ENCODE data around the gene THRB.

The THRB gene

GRCh38 chr3:24145481-24145880 lies 349.2 kb downstream of the THRB start:
- H2AFZ ChIP-seq (ENCODE audit: low read length): no peak overlapping the region
- H2AK5ac ChIP-seq (ENCODE audit: low read depth, low read length): no peak overlapping the region
- H3K36me3 ChIP-seq (replicated peaks in 1 of 2; ENCODE audit: control insufficient read depth in 2 of 2, insufficient read depth in 2 of 2, low read length in 2 of 2): no peaks in the 10 kb centered on the region
- H3K14ac ChIP-seq (ENCODE audit: low read length): no peak overlapping the region
- H3K27ac ChIP-seq (replicated peaks; ENCODE audit: low read length): no peak overlapping the region
- no peak overlapping the region for H3K18ac ChIP-seq (ENCODE audit: low read length)
- no peak overlapping the region for H2BK12ac ChIP-seq (ENCODE audit: low read length)
- H3K79me1 ChIP-seq (ENCODE audit: low read depth, low read length): no peaks in the 10 kb centered on the region
- H3K23ac ChIP-seq (ENCODE audit: low read depth, low read length, poor library complexity): no peak overlapping the region
- DNase-seq (ENCODE audit: low spot score): no peak
- H3K27me3 ChIP-seq (ENCODE audit: control insufficient read depth in 3 of 3, insufficient read depth in 3 of 3, low read depth in 1 of 3, low read length in 3 of 3): no peaks in the 10 kb centered on the region
- H3K9ac ChIP-seq (ENCODE audit: low read depth, low read length, poor library complexity): no peak overlapping the region
- no peaks in the 10 kb centered on the region for H3K4me1 ChIP-seq (ENCODE audit: control insufficient read depth in 2 of 2, insufficient read depth in 1 of 2, low read depth in 1 of 2, low read length in 2 of 2)
- H3K4me3 ChIP-seq (ENCODE audit: low read length in 2 of 2): no peak overlapping the region
- no peak overlapping the region for H2BK120ac ChIP-seq (ENCODE audit: low read depth, low read length)
- H2BK5ac ChIP-seq (ENCODE audit: low read length): no peak overlapping the region
- no peak overlapping the region for H3K4me2 ChIP-seq (ENCODE audit: insufficient read depth, low read length, poor library complexity, severe bottlenecking)
- no peak overlapping the region for H4K91ac ChIP-seq (ENCODE audit: low read depth, low read length, poor library complexity)
- no peak overlapping the region for H4K8ac ChIP-seq (ENCODE audit: low read depth, low read length)
- no peak overlapping the region for H2BK15ac ChIP-seq (ENCODE audit: low read length)
- no peaks in the 10 kb centered on the region for H3K9me3 ChIP-seq (replicated peaks in 1 of 2; ENCODE audit: control insufficient read depth in 2 of 2, insufficient read depth in 1 of 2, low read depth in 1 of 2, low read length in 2 of 2)
- H3K4ac ChIP-seq (ENCODE audit: low read length): no peak overlapping the region

- no peaks in the 10 kb centered on the region for H3K36me3 ChIP-seq (replicated peaks in 1 of 2; ENCODE audit: control insufficient read depth in 2 of 2, insufficient read depth in 2 of 2, low read length in 2 of 2)
- no CpG with 5 or more reads among the region's 1 CpG for WGBS, 2 donors (ENCODE audit: extremely low coverage in 2 of 2, insufficient read length in 2 of 2, insufficient replicate concordance in 1 of 2)
Measured at GRCh38 chr3:24142127-24142526, 352.5 kb downstream of the THRB start.

GRCh38 chr3:24141548-24141947 lies 353.1 kb downstream of the THRB start:
- no peak overlapping the region for H2AK5ac ChIP-seq (ENCODE audit: low read depth, low read length)
- no peak overlapping the region for H2BK5ac ChIP-seq (ENCODE audit: low read length)
- H2BK15ac ChIP-seq (ENCODE audit: low read length): no peak overlapping the region
- no peak overlapping the region for H3K4ac ChIP-seq (ENCODE audit: low read length)
- H3K27me3 ChIP-seq (ENCODE audit: control insufficient read depth in 3 of 3, insufficient read depth in 3 of 3, low read depth in 1 of 3, low read length in 3 of 3): no peaks in the 10 kb centered on the region
- H3K9ac ChIP-seq (ENCODE audit: low read depth, low read length, poor library complexity): no peak overlapping the region
- no peak overlapping the region for H4K91ac ChIP-seq (ENCODE audit: low read depth, low read length, poor library complexity)
- H3K36me3 ChIP-seq (replicated peaks in 1 of 2; ENCODE audit: control insufficient read depth in 2 of 2, insufficient read depth in 2 of 2, low read length in 2 of 2): no peaks in the 10 kb centered on the region
- no peak overlapping the region for H3K23ac ChIP-seq (ENCODE audit: low read depth, low read length, poor library complexity)
- no peak overlapping the region for H2AFZ ChIP-seq (ENCODE audit: low read length)
- no peak overlapping the region for H3K18ac ChIP-seq (ENCODE audit: low read length)
- H3K27ac ChIP-seq (replicated peaks; ENCODE audit: low read length): no peak overlapping the region
- no peak overlapping the region for H3K4me3 ChIP-seq (ENCODE audit: low read length in 2 of 2)
- H4K8ac ChIP-seq (ENCODE audit: low read depth, low read length): no peak overlapping the region
- no CpG with 5 or more reads among the region's 2 CpGs for WGBS, 2 donors (ENCODE audit: extremely low coverage in 2 of 2, insufficient read length in 2 of 2, insufficient replicate concordance in 1 of 2)
- H3K79me1 ChIP-seq (ENCODE audit: low read depth, low read length): no peaks in the 10 kb centered on the region
- H2BK120ac ChIP-seq (ENCODE audit: low read depth, low read length): no peak overlapping the region
- H3K14ac ChIP-seq (ENCODE audit: low read length): no peak overlapping the region
- no peak overlapping the region for H3K4me2 ChIP-seq (ENCODE audit: insufficient read depth, low read length, poor library complexity, severe bottlenecking)
- H2BK12ac ChIP-seq (ENCODE audit: low read length): no peak overlapping the region
- H3K4me1 ChIP-seq (ENCODE audit: control insufficient read depth in 2 of 2, insufficient read depth in 1 of 2, low read depth in 1 of 2, low read length in 2 of 2): no peaks in the 10 kb centered on the region
- H3K9me3 ChIP-seq (replicated peaks in 1 of 2; ENCODE audit: control insufficient read depth in 2 of 2, insufficient read depth in 1 of 2, low read depth in 1 of 2, low read length in 2 of 2): no peaks in the 10 kb centered on the region
- no peak for DNase-seq (ENCODE audit: low spot score)

More at GRCh38 chr3:24142127-24142526, 352.5 kb downstream of the THRB start:
- no peak overlapping the region for H3K4me3 ChIP-seq (ENCODE audit: low read length in 2 of 2)
- no peak overlapping the region for H4K91ac ChIP-seq (ENCODE audit: low read depth, low read length, poor library complexity)
- H4K8ac ChIP-seq (ENCODE audit: low read depth, low read length): no peak overlapping the region
- H3K4me1 ChIP-seq (ENCODE audit: control insufficient read depth in 2 of 2, insufficient read depth in 1 of 2, low read depth in 1 of 2, low read length in 2 of 2): no peaks in the 10 kb centered on the region
- H3K27me3 ChIP-seq (ENCODE audit: control insufficient read depth in 3 of 3, insufficient read depth in 3 of 3, low read depth in 1 of 3, low read length in 3 of 3): no peaks in the 10 kb centered on the region
- H3K14ac ChIP-seq (ENCODE audit: low read length): no peak overlapping the region
- DNase-seq (ENCODE audit: low spot score): no peak
- H2AK5ac ChIP-seq (ENCODE audit: low read depth, low read length): no peak overlapping the region
- no peak overlapping the region for H2AFZ ChIP-seq (ENCODE audit: low read length)
- H2BK120ac ChIP-seq (ENCODE audit: low read depth, low read length): no peak overlapping the region
- no peak overlapping the region for H3K27ac ChIP-seq (replicated peaks; ENCODE audit: low read length)
- no peak overlapping the region for H3K4ac ChIP-seq (ENCODE audit: low read length)
- H2BK5ac ChIP-seq (ENCODE audit: low read length): no peak overlapping the region
- no peak overlapping the region for H3K23ac ChIP-seq (ENCODE audit: low read depth, low read length, poor library complexity)
- H3K18ac ChIP-seq (ENCODE audit: low read length): no peak overlapping the region
- no peak overlapping the region for H3K9ac ChIP-seq (ENCODE audit: low read depth, low read length, poor library complexity)
- H3K4me2 ChIP-seq (ENCODE audit: insufficient read depth, low read length, poor library complexity, severe bottlenecking): no peak overlapping the region
- no peak overlapping the region for H2BK15ac ChIP-seq (ENCODE audit: low read length)
- no peaks in the 10 kb centered on the region for H3K9me3 ChIP-seq (replicated peaks in 1 of 2; ENCODE audit: control insufficient read depth in 2 of 2, insufficient read depth in 1 of 2, low read depth in 1 of 2, low read length in 2 of 2)
- H3K79me1 ChIP-seq (ENCODE audit: low read depth, low read length): no peaks in the 10 kb centered on the region
- no peak overlapping the region for H2BK12ac ChIP-seq (ENCODE audit: low read length)

GRCh38 chr3:24139463-24140412 lies 354.9 kb downstream of the THRB start:
- H2BK5ac ChIP-seq (ENCODE audit: low read length): no peak overlapping the region
- no peak overlapping the region for H3K4me2 ChIP-seq (ENCODE audit: insufficient read depth, low read length, poor library complexity, severe bottlenecking)
- H3K36me3 ChIP-seq (replicated peaks in 1 of 2; ENCODE audit: control insufficient read depth in 2 of 2, insufficient read depth in 2 of 2, low read length in 2 of 2): no peaks in the 10 kb centered on the region
- H3K4me1 ChIP-seq (ENCODE audit: control insufficient read depth in 2 of 2, insufficient read depth in 1 of 2, low read depth in 1 of 2, low read length in 2 of 2): no peaks in the 10 kb centered on the region
- no peak overlapping the region for H2BK12ac ChIP-seq (ENCODE audit: low read length)
- no peak overlapping the region for H2AFZ ChIP-seq (ENCODE audit: low read length)
- WGBS, 2 donors (ENCODE audit: extremely low coverage in 2 of 2, insufficient read length in 2 of 2, insufficient replicate concordance in 1 of 2): no CpG with 5 or more reads among the region's 4 CpGs
- no peaks in the 10 kb centered on the region for H3K27me3 ChIP-seq (ENCODE audit: control insufficient read depth in 3 of 3, insufficient read depth in 3 of 3, low read depth in 1 of 3, low read length in 3 of 3)
- no peak overlapping the region for H3K27ac ChIP-seq (replicated peaks; ENCODE audit: low read length)
- no peak overlapping the region for H3K18ac ChIP-seq (ENCODE audit: low read length)
- no peak overlapping the region for H3K4ac ChIP-seq (ENCODE audit: low read length)
- H3K4me3 ChIP-seq (ENCODE audit: low read length in 2 of 2): no peak overlapping the region
- no peak overlapping the region for H3K14ac ChIP-seq (ENCODE audit: low read length)
- no peak overlapping the region for H3K9ac ChIP-seq (ENCODE audit: low read depth, low read length, poor library complexity)
- no peaks in the 10 kb centered on the region for H3K79me1 ChIP-seq (ENCODE audit: low read depth, low read length)
- H3K23ac ChIP-seq (ENCODE audit: low read depth, low read length, poor library complexity): no peak overlapping the region
- H4K8ac ChIP-seq (ENCODE audit: low read depth, low read length): no peak overlapping the region
- no peak overlapping the region for H2AK5ac ChIP-seq (ENCODE audit: low read depth, low read length)
- H2BK120ac ChIP-seq (ENCODE audit: low read depth, low read length): no peak overlapping the region
- DNase-seq (ENCODE audit: low spot score): no peak
- H2BK15ac ChIP-seq (ENCODE audit: low read length): no peak overlapping the region
- H4K91ac ChIP-seq (ENCODE audit: low read depth, low read length, poor library complexity): no peak overlapping the region
- no peaks in the 10 kb centered on the region for H3K9me3 ChIP-seq (replicated peaks in 1 of 2; ENCODE audit: control insufficient read depth in 2 of 2, insufficient read depth in 1 of 2, low read depth in 1 of 2, low read length in 2 of 2)
